HuH-7.5 (cell line): ENCODE data around the gene SPINK1.
"Not testable (repeated sequence)": the region's sequence is repeated elsewhere in the genome, so short reads cannot be mapped to it uniquely, and the experiment has no call there.

ENCODE experiments used
- DNase-seq: peaks from one replicate; pipeline ENCODE4 v3.0.0; 2011; ENCODE audit warnings: low spot score

Gene SPINK1

GRCh38 chr5:147805030-147805454 is 26.4 kb downstream of the SPINK1 start:
- DNase-seq: no peak

DNA sequence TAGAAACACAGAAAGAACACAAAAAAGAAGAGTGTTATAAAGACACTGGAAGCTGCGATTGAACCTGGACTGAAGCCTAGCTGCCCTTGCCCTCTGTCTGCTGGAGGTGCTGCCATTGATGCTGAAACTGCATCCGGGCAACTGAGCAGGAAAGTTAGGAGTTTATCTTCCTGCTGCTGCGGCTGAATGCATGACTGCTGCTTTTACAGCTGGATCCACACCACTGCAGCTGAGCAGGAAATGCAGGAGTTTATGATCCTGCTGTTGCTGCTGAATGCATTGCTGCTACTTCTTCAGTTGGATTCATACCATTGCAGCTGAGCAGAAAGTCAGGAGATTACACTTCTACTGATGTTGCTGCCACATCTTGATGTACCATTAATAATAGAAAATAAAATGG is 27.1 kb downstream of the SPINK1 start:
- no peak for DNase-seq

- no peak for DNase-seq
Observed at GRCh38 chr5:147803926-147804325, 27.5 kb downstream of the SPINK1 start.

DNA sequence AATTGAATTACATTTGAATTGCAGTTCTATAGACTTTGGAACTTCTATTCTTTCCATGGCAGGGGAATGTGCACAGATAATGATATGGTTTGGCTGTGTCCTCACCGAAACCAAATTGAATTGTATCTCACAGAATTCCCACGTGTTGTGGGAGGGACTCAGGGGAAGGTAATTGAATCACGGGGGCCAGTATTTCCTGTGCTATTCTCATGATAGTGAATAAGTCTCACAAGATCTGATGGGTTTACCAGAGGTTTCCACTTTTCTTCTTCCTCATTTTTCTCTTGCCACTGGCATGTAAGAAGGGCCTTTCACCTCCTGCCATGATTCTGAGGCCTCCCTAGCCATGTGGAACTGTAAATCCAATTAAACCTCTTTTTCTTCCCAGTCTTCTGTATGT is 28.3 kb downstream of the SPINK1 start:
- DNase-seq: not testable (repeated sequence)

DNA sequence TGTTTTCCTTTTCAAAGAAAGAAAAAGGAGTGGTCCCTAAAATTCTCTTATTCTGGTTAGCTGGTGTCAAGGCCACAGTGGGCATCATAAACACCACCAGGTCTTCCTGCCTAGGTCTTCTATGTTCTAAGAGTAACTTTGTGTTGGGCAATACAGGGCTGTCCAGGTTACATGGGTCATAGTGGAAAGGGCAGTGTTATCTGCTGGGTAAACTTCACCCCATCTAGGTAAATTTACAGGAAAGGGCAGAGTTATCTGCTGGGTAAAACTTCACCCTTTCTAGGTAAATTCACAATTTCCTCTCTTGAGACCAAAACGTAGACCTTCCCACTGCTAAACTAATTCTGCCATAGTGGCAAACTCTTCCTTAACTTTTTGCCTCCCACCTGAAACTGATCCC is 30.0 kb downstream of the SPINK1 start:
- DNase-seq: no peak

DNA sequence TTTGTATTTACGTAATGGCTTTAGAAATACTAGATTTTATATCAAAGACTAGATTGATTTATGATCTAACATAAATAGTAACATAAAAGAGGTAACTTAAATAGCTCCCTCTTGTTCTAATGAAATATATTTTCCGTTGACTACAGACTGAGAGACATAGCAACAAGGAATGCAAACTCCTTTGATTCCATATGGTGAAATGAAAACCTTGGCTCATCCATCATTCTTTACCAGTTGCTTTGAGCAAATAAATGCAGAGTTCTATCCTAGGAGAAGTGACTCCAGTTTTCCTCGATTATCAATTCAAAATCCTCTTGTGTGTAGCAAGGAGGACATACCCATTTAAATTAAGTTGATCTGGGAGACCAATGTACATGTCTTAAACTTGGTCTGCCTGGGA is 31.0 kb downstream of the SPINK1 start:
- DNase-seq: no peak

DNA sequence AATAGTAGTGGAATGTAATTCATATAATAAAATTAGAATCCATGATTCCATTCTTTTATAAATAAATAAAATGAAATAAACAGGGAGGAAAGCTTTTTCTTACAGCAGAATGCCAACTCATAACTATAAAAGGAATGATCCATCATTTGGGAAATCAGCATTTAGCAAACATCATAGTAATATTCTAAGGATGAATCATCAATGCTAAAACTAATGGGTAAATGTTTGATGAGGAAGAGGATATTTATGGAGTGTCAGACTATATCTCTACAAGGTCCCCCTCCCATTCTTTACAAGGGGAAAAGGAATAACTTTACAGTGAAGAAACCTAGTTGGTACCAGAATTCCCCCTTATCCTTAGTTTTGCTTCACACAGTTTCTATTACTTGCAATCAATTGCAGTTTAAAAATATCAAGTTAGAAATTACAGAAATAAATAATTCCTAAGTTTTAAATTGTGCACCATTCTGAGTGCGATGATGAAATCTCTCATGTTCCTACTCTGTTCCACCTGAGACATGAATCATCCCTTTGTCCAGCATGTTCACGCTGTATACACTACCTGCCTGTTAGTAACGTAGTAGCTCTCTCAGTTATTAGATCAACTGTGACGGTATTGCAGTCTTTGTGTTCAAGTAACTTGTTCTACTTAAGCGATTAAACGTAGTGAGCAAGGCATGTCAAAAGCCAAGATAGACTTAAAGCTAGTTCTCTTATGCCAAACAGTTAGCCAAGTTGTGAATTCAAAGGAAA is 34.7 kb downstream of the SPINK1 start:
- DNase-seq: no peak

DNA sequence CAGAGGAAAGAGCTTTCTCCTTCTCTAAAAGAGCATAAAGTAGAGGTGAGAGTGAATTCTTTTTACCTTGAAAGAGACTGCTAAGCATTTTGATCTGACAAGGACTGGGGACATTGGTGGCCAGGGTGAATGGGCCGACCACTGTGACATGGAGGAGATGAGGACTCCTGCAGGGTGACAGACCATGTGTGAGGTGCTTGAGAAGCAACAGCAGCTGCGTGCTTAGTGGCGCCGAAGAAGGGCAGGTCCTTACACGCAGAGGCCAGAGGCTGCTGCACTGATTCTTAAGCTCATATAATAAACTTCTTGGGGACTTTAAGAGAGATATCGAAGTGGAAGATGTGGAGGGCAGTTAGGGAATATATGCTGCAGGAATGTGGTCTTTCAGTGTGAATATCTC is 40.3 kb downstream of the SPINK1 start:
- DNase-seq: no peak

DNA sequence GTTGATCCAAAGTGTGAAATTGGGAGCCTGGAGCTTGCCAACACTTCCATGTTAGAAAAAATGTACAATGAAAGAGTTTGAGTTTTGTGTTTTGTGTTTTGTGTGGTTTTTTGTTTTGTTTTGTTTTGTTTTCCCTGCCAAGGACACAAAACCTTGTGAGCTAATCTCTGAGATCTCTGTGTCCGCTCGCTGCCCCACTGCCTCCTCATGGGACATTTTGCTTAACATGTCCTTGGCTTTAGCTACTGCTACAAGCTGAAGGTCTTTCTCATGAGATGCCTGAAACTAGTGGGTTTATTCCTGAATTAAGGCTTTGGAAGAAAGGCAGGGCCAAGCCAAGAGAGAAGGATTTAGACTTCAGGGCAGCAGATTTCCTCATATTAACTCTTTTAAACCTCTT is 41.7 kb downstream of the SPINK1 start:
- no peak for DNase-seq

GRCh38 chr5:147788023-147788422 is 43.4 kb downstream of the SPINK1 start:
- no peak for DNase-seq

DNA sequence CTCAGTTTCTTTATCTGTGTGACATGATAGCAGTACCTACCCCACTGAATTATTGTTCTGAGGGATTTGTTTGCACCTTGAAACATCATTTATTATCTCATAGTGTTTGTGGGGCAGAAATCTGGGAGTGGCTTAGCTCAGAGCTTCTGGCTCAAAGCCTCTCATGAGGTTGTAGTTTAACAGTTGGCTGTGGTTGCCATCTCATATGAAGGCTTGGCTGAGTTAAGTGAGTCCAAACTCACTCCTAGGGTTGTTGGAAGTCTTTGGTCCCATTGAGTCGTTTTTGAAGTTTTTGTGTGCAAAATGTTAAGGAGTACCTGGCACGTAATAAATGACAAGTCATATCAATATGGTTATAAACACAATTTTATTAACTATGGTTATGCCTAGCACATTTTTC is 45.3 kb downstream of the SPINK1 start:
- no peak for DNase-seq

- no peak for DNase-seq
Observed at GRCh38 chr5:147784146-147784987, 47.1 kb downstream of the SPINK1 start.

DNA sequence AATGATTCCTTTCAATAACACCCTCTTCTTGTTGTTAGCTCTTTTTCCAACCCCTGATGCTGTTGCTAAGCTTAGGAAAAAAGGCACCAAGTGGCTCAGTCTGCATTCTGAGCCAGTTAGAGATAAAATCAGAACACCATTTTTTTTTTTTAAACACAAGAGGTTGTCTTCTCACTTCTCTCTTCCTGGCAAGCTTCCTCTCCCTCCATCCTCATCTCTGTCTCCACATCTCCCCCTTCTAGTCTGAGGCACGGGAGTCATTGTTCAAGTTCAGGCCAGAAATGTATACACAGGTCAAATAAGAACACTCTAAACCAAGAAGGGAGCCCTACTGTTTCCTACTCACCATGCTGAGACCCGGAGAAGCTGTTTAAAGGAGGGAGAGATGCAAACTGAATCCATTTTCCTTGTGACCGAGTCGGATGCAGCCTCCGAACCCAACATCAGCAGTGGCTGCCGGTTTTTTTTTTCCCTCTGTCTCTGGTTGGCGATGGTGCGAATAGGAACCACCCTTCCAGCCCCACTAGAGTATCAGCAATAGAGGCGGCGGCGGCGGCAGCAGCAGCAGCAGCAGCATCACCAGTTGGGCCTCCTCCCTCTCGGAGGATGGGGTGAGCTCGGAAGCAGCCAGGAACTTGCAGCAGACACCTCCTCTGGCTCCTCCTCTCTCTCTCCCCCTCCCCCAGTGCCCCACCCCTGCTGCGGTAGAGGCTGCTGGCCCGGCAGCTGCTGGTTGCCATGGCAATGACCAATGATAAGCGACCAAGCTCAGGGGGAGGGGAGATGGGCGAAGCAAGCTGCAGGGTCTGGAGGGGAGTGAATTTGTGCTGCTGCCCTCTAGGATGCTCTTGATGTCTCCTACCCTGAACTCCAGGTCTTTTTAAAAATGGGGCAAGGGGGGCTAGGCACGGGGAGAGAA is 49.1 kb downstream of the SPINK1 start, which contains the start of gene JAKMIP2:
Gene JAKMIP2, minus strand, starts transcription at position 619 of the 919 bp plus-strand sequence. CDS start 110,922 bp downstream, outside the sequence.
- DNase-seq: no peak

GRCh38 chr5:147780924-147781573 is 50.4 kb downstream of the SPINK1 start:
- DNase-seq: no peak

GRCh38 chr5:147779694-147780093 is 51.8 kb downstream of the SPINK1 start:
- no peak for DNase-seq

DNA sequence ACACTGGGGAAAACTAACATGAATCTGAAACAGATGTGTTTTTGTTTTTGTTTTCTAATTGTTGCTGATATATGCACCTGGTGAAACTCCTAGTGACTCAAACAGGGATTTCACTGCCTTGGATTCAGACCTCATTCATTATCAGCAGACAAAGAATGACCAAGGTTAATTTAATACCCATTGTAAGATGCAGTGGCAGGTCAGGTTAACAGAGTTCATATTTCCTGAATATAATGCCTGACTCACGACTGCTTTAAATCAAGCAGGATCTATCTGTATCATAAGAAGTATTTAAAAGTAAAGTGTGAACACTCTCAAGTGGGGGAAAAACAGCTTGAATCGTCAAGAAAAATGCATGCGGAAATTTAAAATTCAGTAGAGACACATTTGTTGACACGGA is 54.5 kb downstream of the SPINK1 start:
- DNase-seq: no peak
